Ovary (tissue), 3 donors: ENCODE results near the gene C1orf50.

Source experiments
- CTCF ChIP-seq, 3 donors: fragments of 450-650 bp in 2 of 3; fragments of 200-600 bp in 1 of 3; IDR thresholded peaks; one replicate each; pipeline versions ENCODE4 v1.5.1 to v1.8.0; 2016 to 2022; ENCODE audit warnings: antibody characterized with exemption in 3 of 3, mild to moderate bottlenecking in 1 of 3
- EP300 ChIP-seq: sonication (generic); formaldehyde crosslinking; IDR thresholded peaks from one replicate; pipeline ENCODE4 v1.6.1; 2017; ENCODE audit warnings: antibody characterized with exemption
- POLR2A ChIP-seq: fragments of 450-650 bp; IDR thresholded peaks from one replicate; pipeline ENCODE4 v1.6.1; 2017; ENCODE audit warnings: antibody characterized with exemption, mild to moderate bottlenecking, moderate library complexity
- donor health status: DM: no; HTN: no; CAD: no.

DNA sequence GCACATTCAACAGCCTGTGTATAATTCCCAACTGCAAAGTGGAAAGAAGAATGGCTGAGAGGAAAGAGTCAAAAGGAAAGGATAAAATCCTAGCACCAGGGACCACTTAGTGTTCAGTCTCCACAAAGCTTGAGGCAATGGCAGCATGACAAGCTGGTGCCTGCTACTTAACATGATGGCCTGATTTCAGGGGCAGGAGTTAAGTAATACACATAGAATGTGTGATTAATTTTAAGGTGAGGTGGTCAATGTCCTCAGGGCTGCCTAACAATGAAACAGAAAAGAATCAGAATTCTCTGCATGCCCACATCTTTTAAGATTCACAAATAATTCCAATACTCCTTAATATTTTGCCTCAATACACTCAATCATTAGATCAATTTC, 9.2 kb upstream of the C1orf50 start:
- TF ChIP-seq EP300 (no peak), CTCF (IDR thresholded peaks at IDR 0.05) (no peak), POLR2A (no peak)
